Effector CD4-positive, alpha-beta T cell (primary cell): Measurements from ENCODE around the gene RBL1.
"Not testable (repeated sequence)": the region's sequence is repeated elsewhere in the genome, so short reads cannot be mapped to it uniquely, and the experiment has no call there.

Experiments
- DNase-seq: peaks from one replicate; pipeline ENCODE4 v3.0.0-alpha.2; 2020
- total RNA-seq: gene quantifications from one replicate; lab custom pipeline; 2026; lab: John Stamatoyannopoulos, UW

RBL1 gene
- 69.8 reads per million, percentile 75 among the genes with 10 or more reads in this experiment for total RNA-seq

GRCh38 chr20:37095599-37096414 lies at the start of gene RBL1:
TSS of gene RBL1 (minus strand) at chr20:37095997. CDS start at chr20:37095928, 69 bp downstream.
- DNase-seq: peak; percentile 81

- DNase-seq: no peak
Observed at GRCh38 chr20:37144856-37145404, 49.1 kb upstream of the RBL1 start.

GRCh38 chr20:37142708-37143107 lies 46.9 kb upstream of the RBL1 start:
- no peak for DNase-seq

- no peak for DNase-seq
Observed at GRCh38 chr20:37137547-37137946, 41.8 kb upstream of the RBL1 start.

- no peak for DNase-seq
Observed at GRCh38 chr20:37133952-37134351, 38.2 kb upstream of the RBL1 start.

GRCh38 chr20:37131486-37131885 lies 35.7 kb upstream of the RBL1 start:
- no peak for DNase-seq

- DNase-seq: no peak
Observed at GRCh38 chr20:37128803-37129202, 33.0 kb upstream of the RBL1 start.

GRCh38 chr20:37126290-37126689 lies 30.5 kb upstream of the RBL1 start:
- not testable (repeated sequence) for DNase-seq

GRCh38 chr20:37123441-37123840 lies 27.6 kb upstream of the RBL1 start:
- no peak for DNase-seq

GRCh38 chr20:37120497-37120896 lies 24.7 kb upstream of the RBL1 start:
- DNase-seq: no peak

- no peak for DNase-seq
Observed at GRCh38 chr20:37119356-37120036, 23.7 kb upstream of the RBL1 start.

GRCh38 chr20:37114012-37114411 lies 18.2 kb upstream of the RBL1 start:
- DNase-seq: no peak

- DNase-seq: no peak
Observed at GRCh38 chr20:37111926-37112455, 16.2 kb upstream of the RBL1 start.

- no peak for DNase-seq
Observed at GRCh38 chr20:37108676-37109075, 12.9 kb upstream of the RBL1 start.

- DNase-seq: no peak
Observed at GRCh38 chr20:37102571-37102970, 6.8 kb upstream of the RBL1 start.

GRCh38 chr20:37096415-37097041 lies 731 bp upstream of the RBL1 start:
- no peak for DNase-seq

GRCh38 chr20:37095108-37095598 lies 644 bp downstream of the RBL1 start:
- peak; percentile 41 for DNase-seq

GRCh38 chr20:37090407-37090806 lies 5.4 kb downstream of the RBL1 start:
- no peak for DNase-seq

GRCh38 chr20:37081717-37082289 lies 14.0 kb downstream of the RBL1 start:
- peak; percentile 42 for DNase-seq

GRCh38 chr20:37077009-37077408 lies 18.8 kb downstream of the RBL1 start:
- DNase-seq: no peak

GRCh38 chr20:37075932-37076685 lies 19.7 kb downstream of the RBL1 start:
- DNase-seq: no peak
